Activated T-cell treated with anti-CD3 and anti-CD28 coated beads for 48 hours (primary cell): ENCODE data around the gene FGFR1OP2.

ENCODE experiments used
- DNase-seq: peaks from one replicate; pipeline ENCODE4 v3.0.0-alpha.2; 2020; ENCODE audit warnings: low read depth

The FGFR1OP2 gene

DNA sequence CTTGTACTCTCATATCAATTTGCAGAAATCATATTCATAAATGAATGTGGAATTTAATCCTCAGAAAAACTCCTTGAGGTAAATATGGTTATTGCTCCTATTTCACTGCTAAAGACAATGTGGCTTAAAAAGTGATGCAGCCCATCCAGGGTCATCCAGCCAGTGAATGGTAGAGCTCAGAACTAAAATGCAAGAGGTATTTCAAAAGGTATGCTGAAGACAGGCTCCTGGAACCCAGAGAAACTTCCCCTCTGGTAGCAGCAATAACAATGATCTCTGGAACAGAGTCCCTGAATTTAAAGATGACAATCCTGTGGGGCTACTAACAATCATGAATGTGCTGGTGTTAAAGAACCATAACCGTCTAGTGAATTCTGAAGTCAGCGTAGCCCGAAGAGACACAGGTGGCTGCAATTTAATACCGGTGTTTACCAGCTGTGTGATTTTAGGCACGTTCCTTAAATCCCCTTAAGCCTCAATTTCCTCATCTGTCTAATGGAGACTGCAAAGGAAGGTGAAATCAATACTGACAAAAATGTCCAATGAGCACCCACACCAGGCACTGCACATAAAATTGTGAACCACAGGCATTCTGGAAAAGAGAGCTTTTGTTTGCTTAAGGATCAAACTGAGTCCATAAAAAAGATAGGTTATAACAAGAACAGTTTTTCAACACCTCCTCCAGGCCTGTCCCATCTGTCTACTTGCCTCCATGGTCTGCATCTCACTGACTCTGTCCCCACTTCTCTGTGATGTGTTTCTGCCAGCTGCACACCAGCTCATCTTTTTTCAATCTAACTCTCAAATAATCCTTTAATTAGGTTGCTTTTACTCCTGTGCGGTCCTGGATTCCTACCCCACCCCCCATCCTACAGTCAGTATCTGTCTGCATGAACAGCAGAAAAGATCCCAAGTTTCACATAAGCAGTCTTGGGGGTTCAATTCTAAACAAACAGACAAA is 65.4 kb downstream of the FGFR1OP2 start:
- DNase-seq, result no peak

DNA sequence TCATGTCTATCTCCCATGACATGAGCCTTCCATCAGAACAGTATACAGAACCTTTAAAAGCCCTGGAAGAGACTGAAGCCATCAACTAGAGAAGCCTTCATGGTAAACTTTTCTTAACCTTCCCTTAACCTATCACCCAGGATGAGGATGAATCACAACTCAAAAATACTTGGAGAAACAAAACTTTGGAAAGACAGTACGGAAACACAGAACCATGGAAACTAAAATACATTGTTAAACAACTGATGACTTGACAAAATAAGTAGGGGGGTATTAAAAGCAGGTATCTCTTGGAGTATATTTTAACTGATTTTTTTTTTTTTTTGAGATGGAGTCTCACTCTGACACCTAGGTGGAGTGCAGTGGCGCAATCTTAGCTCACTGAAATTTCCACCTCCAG is 67.2 kb downstream of the FGFR1OP2 start:
- no peak for DNase-seq

DNA sequence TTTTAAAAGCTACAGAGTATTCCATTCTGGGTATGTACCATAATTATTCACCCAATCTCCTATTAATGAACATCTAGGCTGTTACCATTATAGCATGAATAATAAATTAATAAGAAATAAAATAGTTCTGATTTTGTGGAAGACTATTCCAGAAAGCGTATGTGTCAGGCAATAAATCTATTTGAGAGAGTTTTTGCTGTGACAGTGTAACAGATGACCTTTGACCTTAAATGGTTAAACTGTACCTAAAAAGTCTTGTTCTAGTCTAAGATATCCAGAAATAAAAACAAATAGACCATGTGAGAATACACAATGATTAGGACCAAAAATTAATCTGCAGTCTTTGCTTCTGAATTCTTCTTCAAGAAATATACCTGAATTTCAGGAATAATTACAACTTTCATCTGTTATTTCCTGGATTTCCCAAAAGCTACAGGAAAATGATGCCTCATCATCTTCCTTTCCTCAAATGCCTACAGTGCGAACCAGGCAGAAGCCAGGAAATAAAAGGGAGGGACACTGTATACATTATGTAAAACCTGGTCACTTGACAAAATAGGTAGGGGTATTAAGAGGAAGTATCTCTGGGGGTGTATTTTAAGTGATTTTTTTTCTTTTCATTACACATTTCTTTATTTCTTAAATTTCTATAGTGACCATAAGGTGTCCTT is 68.7 kb downstream of the FGFR1OP2 start:
- no peak for DNase-seq

DNA sequence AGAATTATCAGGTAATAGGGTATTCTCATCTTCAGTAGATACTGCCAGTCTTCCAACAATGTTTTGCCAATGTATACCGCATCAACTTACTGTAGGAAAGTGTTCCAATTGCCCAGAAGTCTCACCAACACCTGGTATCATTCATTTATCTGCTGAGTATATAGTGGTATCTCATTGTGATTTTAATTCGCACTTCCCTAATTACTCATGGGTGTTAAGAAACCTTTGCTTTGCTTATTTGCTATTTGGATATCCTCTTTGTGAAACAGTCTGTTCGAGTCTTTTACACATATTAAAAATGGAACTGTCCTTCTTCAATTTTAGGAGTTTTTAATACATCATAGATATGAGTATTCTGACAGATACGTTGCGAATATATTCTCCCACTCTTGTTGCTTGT is 69.8 kb downstream of the FGFR1OP2 start:
- DNase-seq, result no peak

DNA sequence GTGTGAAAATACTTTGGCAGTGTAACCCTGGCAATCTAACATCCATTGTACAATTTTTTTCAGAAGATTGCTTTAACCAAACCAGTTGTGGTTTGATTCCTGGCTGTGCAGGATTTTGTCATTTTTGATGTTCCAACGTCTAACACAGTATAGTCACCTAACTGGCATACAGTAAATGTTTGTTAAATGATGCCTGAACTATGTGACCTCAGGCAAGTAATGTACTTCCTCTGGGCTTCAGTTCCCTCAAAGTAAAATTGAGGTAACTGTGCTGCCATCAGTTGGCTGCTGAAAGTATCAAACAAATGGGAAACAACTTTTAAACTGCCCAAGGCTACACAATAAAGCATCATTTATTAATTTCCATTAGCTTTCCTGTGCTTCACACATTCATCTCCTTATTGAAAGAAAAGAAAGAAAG is 71.6 kb downstream of the FGFR1OP2 start:
- no peak for DNase-seq

GRCh38 chr12:27012239-27012981 is 74.1 kb downstream of the FGFR1OP2 start:
- DNase-seq, result no peak

GRCh38 chr12:27012982-27013255 is 74.6 kb downstream of the FGFR1OP2 start:
- DNase-seq, result no peak

GRCh38 chr12:27013611-27014084 is 75.4 kb downstream of the FGFR1OP2 start:
- no peak for DNase-seq

GRCh38 chr12:27014085-27014858 is 76.0 kb downstream of the FGFR1OP2 start, which contains the start of gene TM7SF3:
TM7SF3 (minus strand) TSS chr12:27014384; CDS start chr12:27014168, 216 bp downstream.
- peak; percentile 95 for DNase-seq

DNA sequence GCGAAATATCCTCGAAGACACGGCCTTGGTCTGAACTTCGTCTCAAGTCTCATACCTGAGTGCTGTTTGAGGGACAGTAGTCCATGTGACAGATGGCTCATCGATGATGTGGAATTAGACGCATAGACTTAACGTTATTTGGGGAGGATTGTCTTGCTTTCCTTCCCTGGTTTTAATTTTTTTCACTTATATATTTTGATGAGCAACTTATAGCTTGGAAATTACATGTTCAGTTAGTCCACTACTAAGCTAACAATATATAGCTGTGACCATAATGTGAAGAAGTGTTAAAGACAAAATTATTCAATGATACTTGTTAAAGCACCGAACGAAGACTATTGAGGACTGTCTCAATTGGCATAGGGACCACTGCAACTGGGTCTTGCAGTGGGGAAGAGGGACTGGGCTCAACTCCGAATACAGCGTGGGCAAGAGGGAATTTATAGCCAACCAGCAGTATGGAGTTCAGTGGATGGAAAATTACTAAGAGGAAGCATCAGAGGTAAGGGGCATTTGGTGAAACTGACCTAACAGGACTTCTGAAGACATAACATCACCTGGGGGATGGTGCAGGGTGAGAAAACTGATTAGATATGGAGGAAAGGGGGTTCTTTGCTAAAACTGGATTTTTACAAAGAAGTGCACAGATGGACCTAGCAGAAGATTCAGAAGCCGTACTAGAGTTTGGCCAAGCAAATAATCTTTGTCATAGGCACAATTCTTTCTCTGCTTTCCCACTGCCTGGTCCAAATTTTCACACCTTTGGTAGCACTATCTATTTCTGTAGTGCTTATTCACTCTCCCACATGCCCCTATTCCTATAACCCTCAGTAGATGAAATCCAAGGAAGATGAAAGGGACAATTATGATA is 76.8 kb downstream of the FGFR1OP2 start:
- no peak for DNase-seq

- DNase-seq, result no peak
Measured at GRCh38 chr12:27015730-27016076, 77.4 kb downstream of the FGFR1OP2 start.
